Ecto neural progenitor cell (in vitro differentiated cells): ENCODE data around the gene NOA1.
A peak's percentile ranks its signal among the peaks of the same experiment; 100 is the strongest.

Experiments
- DNase-seq: peaks from one replicate; pipeline ENCODE4 v3.0.0-alpha.2; 2018; ENCODE audit warnings: low spot score

Gene NOA1

GRCh38 chr4:56977321-56978012, at the start of gene NOA1:
Gene NOA1, minus strand, starts transcription at chr4:56977606. Its CDS starts 21 bp downstream, at chr4:56977585.
- peak; percentile 99 for DNase-seq

DNA sequence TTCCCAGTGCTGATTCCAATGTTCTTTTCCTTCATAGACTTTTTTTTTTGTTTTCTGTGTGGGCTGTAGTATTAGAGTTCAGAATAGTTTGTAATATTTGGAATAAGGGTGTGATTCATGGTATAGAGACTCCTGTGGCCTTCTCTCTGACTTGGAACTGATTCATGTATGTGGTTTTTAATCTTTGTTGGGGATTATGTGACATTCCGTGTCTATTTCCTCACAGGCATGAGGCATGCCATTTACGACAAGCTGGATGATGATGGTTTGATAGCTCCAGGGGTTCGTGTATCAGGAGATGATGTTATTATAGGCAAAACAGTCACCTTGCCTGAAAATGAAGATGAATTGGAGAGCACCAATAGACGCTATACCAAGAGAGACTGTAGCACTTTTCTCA, 45.7 kb upstream of the NOA1 start:
- DNase-seq, result no peak

DNA sequence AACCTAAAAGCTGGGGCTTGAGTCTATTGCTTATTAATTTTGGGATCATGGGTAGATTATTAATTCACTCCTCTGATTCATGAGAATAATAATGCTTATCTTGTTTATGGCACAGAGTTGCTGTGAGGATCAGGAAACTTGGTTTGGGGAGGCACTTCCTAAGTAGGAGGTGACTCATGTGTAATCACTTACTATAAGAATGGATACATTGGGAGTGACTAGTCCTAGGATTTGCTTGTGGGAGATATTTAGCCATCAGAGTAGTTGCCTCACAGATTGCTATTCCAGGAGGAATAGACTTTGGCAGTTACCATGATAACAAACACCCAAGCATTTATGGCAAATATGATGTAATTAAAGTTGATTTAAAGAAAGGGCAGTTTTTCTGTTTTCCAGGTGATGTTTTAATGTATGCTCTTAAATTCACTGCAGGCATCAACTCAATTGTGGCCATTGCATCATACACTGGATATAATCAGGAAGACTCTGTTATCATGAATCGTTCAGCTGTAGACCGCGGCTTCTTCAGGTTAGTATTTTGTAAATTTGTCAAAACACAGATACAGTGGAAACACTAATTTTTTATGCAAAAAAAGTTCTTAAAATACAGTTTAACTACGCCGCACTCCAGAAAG, 43.2 kb upstream of the NOA1 start:
- no peak for DNase-seq

DNA sequence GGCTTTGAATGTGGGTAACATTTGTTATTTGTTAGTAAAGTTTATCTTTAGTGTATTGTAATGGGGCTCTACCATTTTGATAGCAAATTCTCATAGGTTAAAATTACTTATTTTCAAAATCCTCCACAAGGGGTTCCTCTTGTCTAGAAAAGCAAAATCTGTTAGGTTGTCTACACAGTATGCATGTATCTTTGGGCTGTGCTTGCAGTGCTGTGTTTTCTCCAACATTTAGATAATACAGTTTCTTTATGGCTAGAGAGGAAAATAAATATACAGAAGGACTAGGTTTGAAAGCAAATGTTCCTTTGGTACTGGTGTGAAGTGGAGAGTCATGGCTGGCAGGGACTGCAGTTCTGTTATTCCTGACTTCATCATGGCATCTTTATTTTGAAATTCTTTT, 41.6 kb upstream of the NOA1 start:
- DNase-seq, result no peak

DNA sequence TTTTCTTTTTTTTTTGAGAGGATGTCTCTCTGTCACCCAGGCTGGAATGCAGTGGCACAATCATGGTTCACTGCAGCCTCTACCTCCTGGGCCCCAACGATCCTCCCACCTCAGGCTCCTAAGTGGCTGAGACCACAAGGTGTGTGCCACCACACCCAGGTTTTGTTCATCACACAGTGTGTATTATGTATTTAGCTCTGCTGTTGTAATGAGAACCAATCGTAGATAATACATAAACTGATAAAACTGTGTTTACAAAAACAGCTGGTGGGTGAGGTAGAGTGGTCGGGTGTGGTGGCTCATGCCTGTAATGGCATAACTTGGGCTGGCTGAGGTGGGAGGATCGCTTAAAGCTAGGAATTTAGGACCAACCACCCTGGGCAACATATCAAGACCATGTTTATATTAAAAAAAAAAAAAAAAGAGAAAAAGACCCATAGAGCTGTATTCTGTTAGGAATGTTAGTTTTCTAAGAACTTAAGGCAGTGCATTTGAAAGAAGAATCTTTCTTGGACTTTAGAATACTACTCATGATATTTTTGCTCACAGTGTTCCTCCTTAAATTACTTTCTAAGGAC, 36.2 kb upstream of the NOA1 start:
- no peak for DNase-seq

- DNase-seq, result no peak
These were observed 22.3 kb upstream of the NOA1 start for GRCh38 chr4:56999751-57000150.

DNA sequence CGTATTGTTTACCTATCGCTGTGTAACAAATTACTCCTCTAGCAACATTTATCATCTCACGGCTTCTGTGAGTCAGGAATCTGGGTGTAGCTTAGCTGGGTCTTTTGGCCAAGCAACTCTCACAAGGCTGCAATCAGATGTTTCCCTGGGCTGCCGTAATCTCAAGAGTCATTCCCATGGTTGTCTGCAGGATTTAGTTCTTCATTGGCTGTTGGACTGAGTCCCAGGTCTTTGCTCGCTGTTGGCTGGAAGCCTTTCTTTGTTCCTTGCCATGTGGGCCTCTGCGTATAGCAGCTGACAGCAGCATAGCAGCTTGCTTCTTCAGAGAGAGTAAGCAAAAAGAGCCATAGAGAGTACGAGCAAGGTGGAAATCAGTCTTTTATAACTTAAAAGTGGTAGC, 18.1 kb upstream of the NOA1 start:
- no peak for DNase-seq

DNA sequence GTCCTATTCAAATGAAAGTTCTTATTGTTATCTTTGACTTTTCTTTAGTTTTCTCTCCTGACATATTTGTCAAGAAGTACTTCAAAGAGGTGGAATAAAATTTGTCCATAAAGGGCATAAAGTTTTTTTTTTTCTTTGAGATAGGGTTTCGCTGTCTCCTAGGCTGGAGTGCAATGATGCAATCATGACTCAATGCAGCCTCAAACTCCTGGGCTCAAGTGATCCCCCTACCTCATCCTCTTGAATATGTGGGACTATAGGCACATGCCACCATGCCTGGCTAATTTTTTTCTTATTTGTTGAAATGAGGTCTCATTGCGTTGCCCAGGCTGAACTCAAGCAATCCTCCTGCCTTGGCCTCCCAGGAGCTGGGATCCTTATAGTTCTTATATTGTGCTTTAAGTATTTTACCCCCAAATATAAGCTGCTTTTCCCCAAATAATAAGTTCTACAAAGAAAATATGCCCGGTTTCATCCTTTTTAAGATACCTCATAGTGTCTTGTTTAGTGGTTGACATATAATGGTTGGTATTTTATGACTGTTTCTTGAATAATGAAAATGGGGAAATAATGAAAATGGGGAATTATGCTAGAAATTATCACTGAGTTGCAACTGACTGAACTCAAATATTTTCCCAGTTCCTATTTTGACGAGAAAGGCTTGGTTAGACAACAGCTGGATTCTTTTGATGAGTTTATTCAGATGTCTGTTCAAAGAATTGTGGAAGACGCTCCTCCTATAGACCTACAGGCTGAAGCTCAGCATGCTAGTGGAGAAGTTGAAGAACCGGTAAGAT, 12.9 kb upstream of the NOA1 start:
- no peak for DNase-seq

DNA sequence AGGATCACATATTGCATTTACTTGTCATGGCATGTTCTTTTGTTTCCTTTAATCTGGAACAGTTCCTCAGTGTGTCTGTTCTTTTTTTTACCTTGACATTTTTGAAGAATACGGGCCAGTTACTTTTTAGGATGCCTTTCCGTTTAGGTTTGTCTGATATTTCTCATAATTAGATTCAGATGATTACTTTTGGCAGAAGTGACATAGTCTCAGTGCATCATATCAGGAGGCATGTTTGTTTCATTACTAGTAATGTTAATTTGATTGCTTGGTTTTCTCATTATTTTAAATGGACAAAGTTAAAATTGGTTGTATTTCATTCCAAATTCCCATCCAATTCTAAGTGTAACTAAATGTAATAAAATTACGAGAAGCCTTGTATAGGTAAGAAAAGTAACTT, 9.5 kb upstream of the NOA1 start:
- DNase-seq, result no peak

GRCh38 chr4:56986192-56986591, 8.8 kb upstream of the NOA1 start:
- DNase-seq, result no peak

DNA sequence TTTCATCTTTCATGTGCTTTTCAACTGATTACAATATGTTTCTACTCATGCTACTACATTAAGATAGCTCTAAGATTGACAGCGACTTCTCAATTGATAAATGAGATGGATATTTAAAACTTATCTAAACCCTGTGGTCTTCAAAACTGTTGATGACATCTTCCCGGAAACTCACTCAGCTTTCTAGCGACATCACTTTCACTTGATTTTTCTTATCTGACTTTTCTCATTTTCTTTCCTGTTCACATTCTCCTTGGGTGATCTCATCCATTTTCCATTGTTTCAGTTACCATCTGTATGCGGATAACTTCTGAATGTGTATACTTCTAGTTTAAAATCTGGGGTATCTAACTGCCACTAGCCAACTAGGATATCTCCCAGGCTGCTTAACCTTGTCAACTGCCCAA, 4.4 kb upstream of the NOA1 start:
- no peak for DNase-seq

- peak; percentile 48 for DNase-seq
These were observed 2.1 kb upstream of the NOA1 start for GRCh38 chr4:56979421-56980072.

- peak; percentile 96 for DNase-seq
These were observed 1.4 kb upstream of the NOA1 start, which contains the start of gene POLR2B for GRCh38 chr4:56978750-56979303. Gene POLR2B, plus strand, starts transcription at chr4:56978896. Its CDS starts 90 bp downstream, at chr4:56978986.

DNA sequence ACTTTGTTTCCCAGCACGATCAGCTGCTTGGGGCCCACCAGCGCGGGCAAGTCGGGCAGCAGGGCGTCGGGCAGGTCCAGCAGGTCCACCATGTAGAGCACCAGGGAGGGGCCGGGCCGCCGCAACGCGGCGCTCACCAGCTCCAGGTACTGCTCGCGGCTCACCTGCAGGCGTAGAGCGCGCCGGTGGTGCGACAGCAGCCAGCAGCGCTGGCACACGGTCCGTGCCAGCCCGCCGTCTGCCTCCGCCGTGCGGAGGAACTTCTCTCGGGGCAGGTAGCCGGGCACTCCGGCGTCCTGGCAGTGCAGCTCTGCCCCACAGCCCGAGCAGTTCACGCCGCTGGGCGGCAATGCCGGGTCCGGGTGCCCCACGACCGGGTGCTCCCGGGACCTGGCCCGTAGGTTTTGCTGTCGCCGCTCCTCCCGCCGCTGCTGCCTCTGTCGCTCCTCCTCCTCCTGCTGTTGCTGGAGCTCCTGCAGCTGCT, 527 bp downstream of the NOA1 start:
- DNase-seq, result peak; percentile 71

GRCh38 chr4:56976283-56976836, 1.0 kb downstream of the NOA1 start:
- DNase-seq, result no peak

- no peak for DNase-seq
These were observed 4.1 kb downstream of the NOA1 start for GRCh38 chr4:56973336-56973735.

GRCh38 chr4:56972809-56973208, 4.6 kb downstream of the NOA1 start:
- no peak for DNase-seq

DNA sequence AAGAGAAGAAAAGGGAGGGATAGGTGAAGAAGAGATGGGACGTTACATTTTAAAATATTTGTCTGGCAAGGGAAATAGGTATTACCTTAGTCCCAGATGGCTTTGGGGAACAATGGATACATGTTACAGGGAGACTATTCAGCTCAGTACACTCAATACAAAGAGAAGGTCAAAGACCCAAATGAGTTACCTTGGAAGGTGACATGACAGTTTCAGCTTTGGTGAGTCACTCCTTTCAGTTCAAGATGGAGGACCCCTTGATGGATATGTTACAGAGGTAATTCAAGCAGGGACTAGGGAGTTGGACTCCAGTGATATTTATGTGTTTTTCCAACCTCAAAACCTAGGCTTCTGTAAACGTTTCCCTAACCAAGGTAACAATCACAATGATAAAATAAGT, 5.0 kb downstream of the NOA1 start:
- no peak for DNase-seq

DNA sequence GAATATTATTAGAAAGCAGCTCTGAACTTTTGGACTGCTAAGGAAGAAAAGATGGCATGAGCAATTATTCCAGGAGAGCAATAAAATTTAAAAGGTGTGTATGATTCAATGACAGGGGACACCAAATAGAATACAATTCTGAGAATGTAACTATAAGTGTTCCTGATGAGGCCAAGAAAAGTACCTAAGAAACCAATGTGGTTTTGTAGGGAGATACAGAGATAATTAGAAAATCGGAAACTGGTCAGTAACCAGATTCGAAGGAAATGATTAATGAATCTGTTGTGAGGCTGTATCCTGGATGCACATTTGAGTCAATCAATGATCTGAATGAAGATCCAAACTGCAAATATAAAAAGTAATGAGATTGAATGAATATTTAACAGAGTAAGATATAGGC, 6.0 kb downstream of the NOA1 start:
- DNase-seq, result no peak

GRCh38 chr4:56961107-56961500, 16.3 kb downstream of the NOA1 start:
- no peak for DNase-seq

DNA sequence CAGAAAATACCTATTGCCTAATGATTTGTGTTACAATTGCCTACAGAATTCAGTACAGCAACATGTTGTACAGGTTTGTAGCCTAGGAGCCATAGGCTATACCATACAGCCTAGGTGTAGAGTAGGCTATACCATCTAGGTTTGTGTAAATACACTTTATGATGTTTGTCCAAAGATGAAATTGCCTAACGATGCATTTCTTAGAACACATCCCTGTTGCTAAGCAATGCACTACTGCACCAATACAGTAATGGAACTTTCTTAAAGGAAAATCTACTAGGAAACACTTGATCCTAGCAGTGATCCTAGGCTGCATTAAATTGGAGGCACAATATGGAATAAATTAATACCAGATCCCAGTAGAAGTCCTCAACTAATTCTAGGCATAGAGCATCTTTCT, 18.3 kb downstream of the NOA1 start:
- DNase-seq, result no peak
